GM12878 (cell line): ENCODE results near the gene TMCC2. TPM values are rescaled to one million over a fixed set of nuclear protein-coding genes. Genes with fewer than 3 reads are reported as not detected.

Source experiments
- CBFB ChIP-seq: IDR thresholded peaks from 2 replicates; pipeline ENCODE4 v1.6.1; 2016; ENCODE audit warnings: antibody characterized with exemption, low read depth
- CEBPZ ChIP-seq: fragments of 150-350 bp; IDR thresholded peaks from 2 replicates; pipeline ENCODE4 v1.6.1; 2016; ENCODE audit warnings: low read depth, low read length
- EED ChIP-seq: sonication (generic); IDR thresholded peaks from 2 replicates; pipeline ENCODE4 v1.6.1; 2016; ENCODE audit warnings: antibody characterized with exemption, low read depth
- HDGF ChIP-seq: fragments of 450-650 bp; IDR thresholded peaks from 2 replicates; pipeline ENCODE4 v1.6.1; 2016; ENCODE audit warnings: antibody characterized with exemption
- LARP7 ChIP-seq: fragments of 450-650 bp; IDR thresholded peaks from 2 replicates; pipeline ENCODE4 v1.6.1; 2017; ENCODE audit warnings: mild to moderate bottlenecking
- MYB ChIP-seq: fragments of 150-350 bp; IDR thresholded peaks from 2 replicates; pipeline ENCODE4 v1.6.1; 2014; ENCODE audit warnings: mild to moderate bottlenecking, low read depth, low read length, borderline replicate concordance
- POLR2AphosphoS5 ChIP-seq: IDR thresholded peaks from 2 replicates; pipeline ENCODE4 v1.6.1; 2011; ENCODE audit warnings: mild to moderate bottlenecking, low read length, inconsistent platforms
- RAD21 ChIP-seq: IDR thresholded peaks from 2 replicates; pipeline ENCODE4 v1.6.1; 2011; ENCODE audit warnings: mild to moderate bottlenecking, low read depth, low read length, moderate library complexity; ENCODE audit not compliant: insufficient read depth
- SKIL ChIP-seq: fragments of 450-650 bp; IDR thresholded peaks from 2 replicates; pipeline ENCODE4 v1.6.1; 2017; ENCODE audit warnings: mild to moderate bottlenecking, low read depth, inconsistent platforms; ENCODE audit not compliant: poor library complexity, severe bottlenecking
- STAT1 ChIP-seq: fragments of 450-650 bp; conservative IDR thresholded peaks from 2 replicates; pipeline ENCODE4 v1.6.1; 2014; ENCODE audit warnings: antibody characterized with exemption, mild to moderate bottlenecking
- USF1 ChIP-seq: IDR thresholded peaks from 2 replicates; pipeline ENCODE4 v1.6.1; 2011; ENCODE audit warnings: borderline replicate concordance, low read depth, mild to moderate bottlenecking, moderate library complexity, mixed read lengths, low read length; ENCODE audit not compliant: insufficient read depth; ENCODE audit errors: extremely low read length
- YY1 ChIP-seq: IDR thresholded peaks from 2 replicates; pipeline ENCODE4 v1.6.1; 2011; ENCODE audit warnings: low read depth, mild to moderate bottlenecking, low read length
- ZBTB11 ChIP-seq: fragments of 450-650 bp; formaldehyde crosslinking; IDR thresholded peaks from 2 replicates; pipeline ENCODE4 v1.5.0; 2022; ENCODE audit warnings: mild to moderate bottlenecking, missing genetic modification characterization
- ZNF384 ChIP-seq: IDR thresholded peaks from 2 replicates; pipeline ENCODE4 v1.6.1; 2012; ENCODE audit warnings: low read depth, mild to moderate bottlenecking, low read length, improper control_type of control experiment, borderline replicate concordance
- ZNF687 ChIP-seq: fragments of 450-650 bp; IDR thresholded peaks from 2 replicates; pipeline ENCODE4 v1.6.1; 2017; ENCODE audit warnings: mild to moderate bottlenecking, moderate library complexity
- polyA plus RNA-seq, 11 experiments: library from polyadenylated mRNA; depleted of rRNA in 4 of 11; unstranded in 6 of 11; stranded (reverse) in 5 of 11; fragments of >200 nt; fragmentation: Nextera tagmentation in 4 of 11; fragmentation: Illumina TruSeq in 1 of 11; extraction: Ambion mirVana in 4 of 11; extraction: Trizol in 1 of 11; gene quantifications; 1 replicate in 1 of 11; 2 replicates in 10 of 11; pipeline versions ENCODE4 v1.2.1 to v1.2.3, GENCODE V29; 2011 to 2016; ENCODE audit warnings: inconsistent platforms in 2 of 11, missing spikeins in 2 of 11, low read depth in 1 of 11
- total RNA-seq, 4 experiments: library from RNA; depleted of rRNA in 3 of 4; stranded (reverse); fragments of >200 nt in 3 of 4; fragmentation: Illumina TruSeq in 1 of 4; extraction: Trizol in 1 of 4; gene quantifications; 2 replicates each; pipeline versions ENCODE4 v1.2.1 to v1.2.3, GENCODE V29; 2013 to 2021

TMCC2 gene
- total and polyA plus RNA-seq, 10 of the 15 experiments (the other 5 are each of a cell fraction or from before 2014, with no cell fraction given): 0.06 to 2.3 (median 0.76) TPM

GRCh38 chr1:205285381-205286101 is 57.8 kb downstream of the TMCC2 start (continued):
- 0 out of 2 replicates have a peak, but pooled peaks have one; percentile 14 for TF ChIP-seq CEBPZ
- peak; percentile 74 for TF ChIP-seq ZNF687
- TF ChIP-seq EED: peak; percentile 49; the same call in 1 of the 2 replicates
- TF ChIP-seq STAT1: no peak
- TF ChIP-seq LARP7: no peak
- TF ChIP-seq HDGF: no peak
- peak; percentile 97 for TF ChIP-seq ZNF384
- TF ChIP-seq MYB: no peak
- no peak for TF ChIP-seq ZBTB11 (CRISPR knock-in tag)
- TF ChIP-seq CBFB: peak; percentile 77
- no peak for TF ChIP-seq YY1
- TF ChIP-seq SKIL: no peak
- TF ChIP-seq RAD21: no peak
- TF ChIP-seq POLR2AphosphoS5: no peak
- no peak for TF ChIP-seq USF1
